Fibroblast of villous mesenchyme (primary cell): ENCODE measurements around the gene BLOC1S4. TPM values are rescaled to one million over a fixed set of nuclear protein-coding genes. Genes with fewer than 3 reads are reported as not detected.
"Not testable (repeated sequence)": the region's sequence is repeated elsewhere in the genome, so short reads cannot be mapped to it uniquely, and the experiment has no call there.

Source experiments
- DNase-seq: peaks from one replicate; pipeline ENCODE4 v3.0.0-alpha.2; 2010; ENCODE audit warnings: low read depth
- H3K4me3 ChIP-seq: 2 replicates; pipeline ENCODE4 v1.5.1; 2011; ENCODE audit warnings: low read depth, mild to moderate bottlenecking, low read length
- CTCF ChIP-seq: IDR thresholded peaks from 2 replicates; pipeline ENCODE4 v1.5.1; 2012; ENCODE audit warnings: low read depth, mild to moderate bottlenecking, low read length; ENCODE audit not compliant: insufficient read depth
- total RNA-seq: library from RNA; depleted of rRNA; stranded (reverse); fragments of >200 nt; gene quantifications from 2 replicates; pipeline ENCODE4 v1.2.3, GENCODE V29; 2012

The BLOC1S4 gene
- total RNA-seq, 1 donor: 10.4 TPM

GRCh38 chr4:6755088-6755753 is 39.2 kb downstream of the BLOC1S4 start:
- no peak for TF ChIP-seq CTCF
- DNase-seq: no peak
- no peak overlapping the region for H3K4me3 ChIP-seq

- H3K4me3 ChIP-seq, DNase-seq: not testable (repeated sequence)
Measured at GRCh38 chr4:6756345-6756744, 40.4 kb downstream of the BLOC1S4 start.

GRCh38 chr4:6758728-6759127 is 42.8 kb downstream of the BLOC1S4 start:
- no peak for DNase-seq
- TF ChIP-seq CTCF: no peak
- H3K4me3 ChIP-seq: no peak overlapping the region

GRCh38 chr4:6760865-6761264 is 44.9 kb downstream of the BLOC1S4 start:
- no peak for TF ChIP-seq CTCF
- no peak for DNase-seq
- no peak overlapping the region for H3K4me3 ChIP-seq

- H3K4me3 ChIP-seq: no peak overlapping the region
- DNase-seq: no peak
- no peak for TF ChIP-seq CTCF
Measured at GRCh38 chr4:6761649-6762615, 46.0 kb downstream of the BLOC1S4 start.

- peak; percentile 37 for TF ChIP-seq CTCF
- no peak overlapping the region for H3K4me3 ChIP-seq
- no peak for DNase-seq
Measured at GRCh38 chr4:6763330-6763851, 47.4 kb downstream of the BLOC1S4 start.

- H3K4me3 ChIP-seq: no peak overlapping the region
- no peak for TF ChIP-seq CTCF
- DNase-seq: no peak
Measured at GRCh38 chr4:6764976-6765620, 49.1 kb downstream of the BLOC1S4 start.
